GM21529 (cell line): ENCODE measurements around the gene FAR2.

Experiments
- ATAC-seq: cut with Tn5 transposase; IDR thresholded peaks from one replicate; pipeline ENCODE4 v1.9.1; 2021; ENCODE audit not compliant: unreplicated experiment

The FAR2 gene

DNA sequence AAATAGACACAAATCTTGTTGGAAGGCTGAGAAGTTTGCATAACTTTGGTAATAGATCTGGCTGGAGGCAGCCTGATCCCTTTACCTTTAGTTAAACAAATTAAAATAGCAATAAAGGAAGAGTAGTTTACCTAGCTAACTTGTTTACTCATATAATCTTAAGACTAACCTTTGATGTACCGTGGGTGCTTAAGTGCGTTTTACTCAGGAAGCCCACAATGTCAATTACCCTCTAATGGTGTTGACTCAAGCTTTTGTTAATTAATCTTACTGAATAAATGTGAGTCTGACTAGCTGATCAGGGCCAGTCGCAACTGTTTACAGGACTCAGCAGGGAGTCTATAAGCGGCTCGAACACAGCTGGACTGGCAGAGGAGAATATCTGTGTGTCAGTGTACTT is 51.5 kb downstream of the FAR2 start:
- no peak for ATAC-seq

DNA sequence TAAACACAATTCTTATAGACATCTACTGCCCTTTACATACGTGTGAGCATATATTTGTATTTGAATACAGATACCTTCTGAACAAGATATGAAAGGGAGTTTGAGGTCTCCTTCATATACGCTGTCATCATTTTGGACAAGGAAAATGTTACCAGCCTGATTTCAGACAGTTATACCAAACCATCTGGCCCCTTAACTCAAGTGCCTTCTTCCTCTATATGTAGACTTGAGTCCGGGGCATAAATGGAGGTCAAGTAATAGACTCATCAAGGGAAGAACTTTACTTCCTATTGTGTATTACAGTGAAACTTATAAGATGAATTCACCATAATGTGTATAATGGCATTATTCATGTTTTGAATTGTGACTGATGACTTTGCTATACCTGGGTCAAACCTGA is 52.2 kb downstream of the FAR2 start:
- ATAC-seq, result no peak

DNA sequence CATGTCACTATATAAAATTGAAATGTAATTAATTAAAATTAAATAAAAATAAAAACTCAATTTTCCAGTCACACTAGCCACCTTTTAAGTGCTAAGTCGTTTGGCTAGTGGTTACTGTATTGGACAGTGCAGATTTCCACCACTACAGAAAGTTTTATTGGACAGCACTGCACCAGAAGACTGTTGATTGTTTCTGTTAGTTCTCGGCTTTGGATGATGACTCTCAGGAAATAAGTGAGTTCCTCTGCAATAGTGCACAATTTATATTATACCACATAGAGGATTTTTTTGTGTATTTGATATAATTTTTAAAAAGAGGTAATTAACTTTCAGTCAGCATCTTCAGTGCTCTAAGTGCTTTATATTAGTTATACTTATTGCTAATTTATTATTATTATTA is 52.7 kb downstream of the FAR2 start:
- ATAC-seq, result no peak

DNA sequence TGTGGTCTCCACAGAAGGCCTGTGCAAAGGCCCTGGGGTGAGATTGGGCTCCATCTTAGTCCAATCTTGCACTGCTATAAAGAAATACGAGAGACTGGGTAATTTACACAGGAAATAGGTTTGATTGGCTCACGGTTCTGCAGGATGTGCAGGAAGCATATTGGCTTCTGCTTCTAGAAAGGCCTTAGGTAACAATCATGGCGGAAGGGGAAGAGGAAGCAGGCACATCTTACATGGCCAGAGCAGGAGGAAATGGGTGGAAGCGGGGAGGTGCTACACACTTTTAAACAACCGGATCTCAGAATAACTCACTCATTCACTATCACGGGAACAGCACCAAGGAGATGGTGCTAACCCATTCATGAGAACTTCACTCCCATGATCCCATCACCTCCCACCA is 55.4 kb downstream of the FAR2 start:
- no peak for ATAC-seq

DNA sequence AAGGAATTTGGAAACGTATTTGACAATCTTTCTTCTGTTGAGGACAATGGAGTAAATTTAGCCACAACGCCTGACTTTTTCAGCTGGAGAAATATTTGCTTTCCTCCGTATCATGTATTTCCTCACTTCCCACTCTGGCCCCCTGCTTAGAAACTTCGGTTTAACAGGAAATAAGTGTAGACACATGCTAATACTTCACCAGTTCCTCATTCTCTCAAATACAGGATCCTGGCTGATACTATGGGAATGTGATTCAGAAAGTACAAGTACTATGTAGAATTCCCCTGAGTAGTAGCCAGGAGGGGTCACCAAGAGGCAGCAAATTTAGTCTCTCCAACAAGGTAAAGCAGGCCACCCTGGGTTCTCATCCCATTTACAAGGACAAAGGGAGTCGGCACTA is 58.0 kb downstream of the FAR2 start:
- ATAC-seq, result no peak

DNA sequence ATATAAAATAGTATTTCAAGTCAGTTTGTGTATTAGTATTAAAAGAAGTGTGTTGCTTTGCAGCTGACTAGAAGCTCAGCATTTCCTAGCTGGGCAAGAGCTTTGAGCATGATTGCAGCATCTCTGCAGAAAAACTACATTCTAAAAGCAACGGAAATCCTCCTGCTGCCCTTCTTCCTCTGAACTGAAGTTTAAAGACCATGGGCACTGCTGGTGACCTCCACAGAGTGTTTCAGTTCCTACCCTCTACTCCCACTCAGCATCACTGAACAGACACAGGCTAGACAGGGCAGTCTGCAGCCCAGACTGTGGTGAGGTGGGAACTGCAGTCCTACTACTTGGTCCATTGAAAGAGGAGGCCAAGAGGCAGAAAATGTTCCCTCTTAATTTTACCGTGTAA is 59.0 kb downstream of the FAR2 start:
- no peak for ATAC-seq

DNA sequence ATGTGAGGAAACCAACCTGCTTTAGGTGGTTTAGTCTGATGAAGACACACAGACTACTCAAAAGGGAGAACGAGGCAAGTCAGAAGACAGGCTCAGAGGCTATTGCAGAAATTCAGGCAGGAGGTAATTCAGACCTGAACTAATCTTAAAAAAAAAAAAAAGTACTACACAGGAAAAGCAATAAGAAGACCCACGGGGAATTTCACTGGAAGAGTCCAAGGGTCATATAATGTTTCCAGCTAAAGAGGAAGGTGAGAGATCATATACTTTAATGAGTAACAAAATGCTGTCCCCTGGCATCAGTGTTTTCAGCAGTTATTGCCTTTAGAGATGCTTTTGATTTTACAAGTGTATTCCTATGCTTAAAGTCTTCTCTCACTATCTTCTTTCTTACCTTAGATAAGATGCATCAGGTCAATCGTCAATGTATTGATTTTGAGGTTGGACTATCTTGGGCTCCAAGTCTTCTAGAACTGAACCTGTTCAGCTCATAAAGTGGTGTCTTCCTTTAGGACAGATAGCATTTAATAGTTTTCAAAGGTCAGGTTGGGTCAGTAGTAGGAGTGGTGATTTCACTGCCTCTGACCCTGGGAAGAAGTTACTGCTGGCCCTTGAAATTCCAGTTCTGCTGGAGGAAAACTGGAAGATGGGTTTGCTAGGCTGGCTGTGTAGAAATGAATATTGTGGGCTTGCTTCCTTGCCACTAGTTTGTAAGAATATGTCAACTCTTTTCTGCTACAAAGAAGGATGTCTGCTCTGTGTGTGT is 60.0 kb downstream of the FAR2 start:
- no peak for ATAC-seq

DNA sequence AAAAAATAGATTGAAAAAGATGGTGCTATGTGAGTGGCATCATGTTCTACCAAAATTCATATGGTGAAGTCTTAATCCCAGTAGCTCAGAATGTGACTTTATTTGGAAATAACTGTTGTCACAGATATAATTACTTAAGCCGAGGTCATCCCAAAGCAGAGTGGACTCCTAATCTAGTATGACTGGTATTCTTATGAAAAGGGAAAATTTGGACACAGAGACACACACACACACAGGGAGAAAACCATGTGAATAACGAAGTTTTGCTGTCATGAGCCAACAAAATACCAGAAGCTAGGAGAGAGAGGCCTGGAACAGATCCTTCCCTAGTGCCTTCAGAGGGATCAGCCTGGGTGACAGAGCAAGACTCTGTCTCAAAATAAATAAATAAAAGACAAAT is 62.6 kb downstream of the FAR2 start:
- no peak for ATAC-seq

DNA sequence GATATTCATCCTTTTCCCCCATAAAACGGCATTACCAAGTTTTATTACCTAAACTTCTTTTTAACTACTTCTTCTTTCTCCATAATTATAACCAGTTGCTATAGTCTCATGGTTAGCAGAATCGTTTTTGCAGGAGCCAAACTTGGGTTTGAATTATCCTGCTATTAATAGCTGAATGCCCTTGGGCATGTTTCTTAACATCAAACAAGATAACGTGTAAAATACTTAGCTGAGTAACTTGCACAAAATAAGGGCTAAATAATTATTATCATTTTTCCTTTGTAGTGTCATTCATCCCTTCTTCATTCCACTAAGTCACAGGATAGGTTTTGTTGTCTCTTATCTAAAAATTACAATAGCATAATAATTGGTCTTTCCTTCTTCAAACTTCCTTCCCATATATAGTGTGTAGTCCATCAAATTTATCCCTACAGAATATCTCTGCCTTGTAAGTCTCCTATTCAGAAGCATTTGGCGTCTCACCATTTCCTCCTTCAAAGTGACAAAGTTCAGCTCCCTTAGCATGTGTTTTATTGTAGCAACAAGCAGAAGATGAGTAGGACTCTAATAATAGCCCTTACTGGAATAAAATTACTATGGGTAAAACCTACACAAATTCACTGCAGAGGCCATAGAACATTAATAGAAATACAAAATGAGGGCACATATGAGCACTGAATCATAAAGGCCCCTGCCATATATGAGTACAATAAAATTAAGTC is 63.8 kb downstream of the FAR2 start:
- ATAC-seq, result no peak

DNA sequence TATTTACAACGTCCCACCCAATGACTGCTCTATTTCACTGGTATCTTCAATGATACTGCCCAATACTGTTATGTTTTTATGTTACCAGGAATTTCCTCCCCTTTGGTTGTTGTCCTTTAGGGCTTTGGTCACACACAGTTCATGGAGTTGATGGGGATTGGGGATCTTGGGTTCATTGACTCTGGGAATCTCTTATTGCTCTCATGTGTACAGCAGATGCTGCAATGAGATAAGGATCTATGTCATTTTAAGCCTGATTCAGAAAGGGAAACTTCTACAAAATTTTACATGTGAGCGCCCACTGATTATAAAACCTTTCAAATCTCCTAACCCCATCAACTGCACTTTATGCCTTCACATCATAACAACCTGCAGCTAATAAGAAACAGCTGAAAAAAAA is 67.2 kb downstream of the FAR2 start:
- ATAC-seq, result no peak

DNA sequence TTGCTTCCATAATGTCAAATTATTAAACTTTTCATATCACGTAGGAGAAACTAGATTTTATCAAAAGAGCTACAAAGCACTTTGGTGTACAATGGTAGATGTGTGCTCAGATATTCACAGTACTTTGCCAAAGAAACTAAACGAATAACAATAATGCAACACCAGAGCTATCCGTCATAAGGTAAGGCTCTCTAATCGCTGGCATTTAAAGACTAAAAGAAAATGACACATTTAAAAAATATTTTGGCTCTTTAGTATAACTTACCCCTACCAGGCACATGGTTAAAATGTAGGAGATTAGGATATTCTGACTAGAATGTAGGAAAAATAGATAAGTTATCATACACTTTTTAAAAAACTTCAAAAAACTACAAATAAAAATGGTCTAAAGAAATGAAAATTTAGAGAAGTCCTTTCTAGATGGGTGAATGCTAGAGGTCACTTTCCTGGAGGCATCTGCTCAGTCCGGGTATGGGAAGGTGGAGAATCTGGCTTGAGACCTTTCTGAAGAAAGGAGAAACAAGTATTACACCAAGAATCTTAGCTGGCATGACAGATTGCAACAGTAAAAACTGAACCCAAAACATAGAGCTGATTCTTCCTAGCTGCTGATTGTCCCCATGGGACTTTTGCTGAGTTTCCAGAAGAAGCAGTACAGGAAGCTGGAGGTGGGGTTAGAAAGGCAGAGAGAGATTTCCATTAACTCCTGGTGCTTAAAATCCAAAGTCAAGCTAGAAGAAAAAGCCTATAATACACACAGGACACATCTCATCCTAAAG is 67.9 kb downstream of the FAR2 start:
- no peak for ATAC-seq

DNA sequence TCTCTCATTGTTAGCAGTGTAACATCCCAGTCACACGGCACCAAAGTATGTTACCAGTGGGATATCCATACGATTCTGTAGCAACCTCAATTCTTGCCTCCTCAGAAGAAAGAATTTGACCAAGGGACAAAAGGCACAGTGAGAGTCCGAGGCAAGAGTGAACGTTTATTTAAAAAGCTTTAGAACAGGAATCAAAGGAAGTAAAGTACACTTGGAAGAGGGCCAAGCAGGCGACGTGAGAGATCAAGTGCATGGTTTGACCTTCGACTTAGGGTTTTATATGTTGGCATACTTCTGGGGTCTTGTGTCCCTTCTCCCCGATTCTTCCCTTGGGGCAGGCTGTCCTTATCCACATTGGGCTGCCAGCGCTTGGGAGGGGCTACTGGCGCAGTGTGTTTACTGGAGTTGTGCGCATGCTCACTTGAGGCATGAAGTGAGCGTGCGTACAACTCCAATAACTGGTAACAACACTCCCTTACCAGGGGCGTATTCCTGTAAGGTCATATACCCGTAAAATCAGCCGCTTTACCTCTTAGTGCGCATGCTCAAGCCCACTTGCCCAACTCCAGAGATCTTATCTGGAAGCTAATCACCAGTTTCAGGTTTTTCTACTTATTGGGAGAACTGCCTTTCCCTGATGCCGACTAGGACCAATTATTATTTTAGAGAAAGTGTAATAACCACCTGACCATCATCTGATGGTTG is 71.7 kb downstream of the FAR2 start:
- ATAC-seq, result no peak

DNA sequence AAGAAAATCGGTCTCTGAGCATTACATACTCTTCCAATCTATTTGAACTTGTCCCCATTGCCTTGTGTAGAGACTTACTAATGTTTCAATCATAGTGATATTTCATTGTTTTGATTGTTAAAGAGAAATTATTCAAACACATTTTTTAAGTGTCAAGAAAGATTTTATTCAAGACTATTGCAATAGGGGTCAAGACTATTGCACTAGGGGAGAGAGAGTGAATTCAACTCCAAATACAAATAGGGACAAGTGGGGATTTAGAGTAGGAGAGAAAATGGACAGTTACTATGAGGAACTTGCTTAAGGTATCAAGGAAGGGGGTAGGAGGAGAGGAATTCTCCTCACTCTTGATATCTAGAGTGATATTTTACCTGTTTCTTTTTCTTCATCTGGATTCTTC is 73.1 kb downstream of the FAR2 start:
- ATAC-seq, result no peak

DNA sequence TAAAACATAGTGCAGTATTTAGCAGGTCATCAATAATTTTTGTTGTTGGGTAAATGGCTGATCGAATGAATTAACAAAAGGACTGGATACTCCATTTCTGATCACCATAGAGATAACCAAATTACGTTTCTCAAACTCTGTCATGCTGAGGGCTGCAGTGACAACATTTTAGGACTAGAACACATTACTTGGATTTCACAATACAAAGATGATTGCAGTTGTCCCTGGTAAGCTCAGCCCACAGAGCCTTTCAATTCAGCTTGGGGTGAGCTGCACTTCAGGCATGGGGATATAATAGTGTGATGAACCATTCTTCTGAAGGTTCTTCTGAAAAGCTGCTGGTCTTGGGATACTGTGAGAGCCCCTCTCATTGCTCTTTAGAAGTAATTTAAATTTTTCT is 74.3 kb downstream of the FAR2 start:
- ATAC-seq, result no peak

DNA sequence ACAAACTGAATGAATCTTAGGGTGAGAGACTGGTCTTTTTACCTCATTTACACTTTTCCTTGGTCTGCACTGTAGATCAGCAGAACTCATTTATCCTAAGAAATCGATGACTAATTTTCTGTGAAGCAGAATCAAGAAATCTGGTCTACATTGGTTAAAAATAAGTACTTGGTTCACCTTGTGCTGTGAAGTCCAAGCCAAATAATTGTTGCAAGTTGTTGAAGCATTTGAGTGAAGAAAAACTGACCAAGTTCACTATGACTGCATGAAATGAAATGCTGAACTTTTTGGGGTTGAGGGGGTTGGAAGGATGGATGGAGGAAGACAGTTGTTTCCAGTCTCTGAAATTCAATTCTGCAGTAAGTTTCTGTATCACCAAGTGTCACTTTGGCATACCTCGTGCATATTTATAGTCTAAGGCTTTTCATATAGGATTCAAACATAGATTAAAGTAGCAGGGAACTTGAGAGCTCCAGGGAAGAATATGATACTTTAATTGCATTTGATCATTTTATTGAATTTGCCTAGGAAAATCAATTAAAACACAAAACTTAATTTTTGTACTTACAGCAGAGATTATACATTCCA is 75.0 kb downstream of the FAR2 start:
- ATAC-seq, result no peak

DNA sequence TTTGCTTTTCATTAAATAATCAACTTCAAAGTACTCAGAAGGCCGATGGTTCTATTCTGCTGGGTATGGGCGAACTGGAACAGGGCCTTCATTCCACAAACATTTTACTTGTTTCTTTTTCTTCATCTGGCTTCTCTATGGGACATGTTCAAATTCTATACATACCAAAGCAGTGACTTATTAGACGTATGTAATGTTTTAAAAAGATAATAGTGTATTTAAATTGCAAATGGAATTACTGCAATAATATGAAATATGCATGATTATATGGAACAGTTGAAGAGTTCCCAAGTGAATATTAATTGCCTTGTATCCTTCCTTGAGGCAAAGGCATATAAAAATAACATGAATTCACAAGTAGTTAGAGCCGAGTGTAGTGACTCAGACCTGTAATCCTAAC is 75.5 kb downstream of the FAR2 start:
- ATAC-seq, result no peak

DNA sequence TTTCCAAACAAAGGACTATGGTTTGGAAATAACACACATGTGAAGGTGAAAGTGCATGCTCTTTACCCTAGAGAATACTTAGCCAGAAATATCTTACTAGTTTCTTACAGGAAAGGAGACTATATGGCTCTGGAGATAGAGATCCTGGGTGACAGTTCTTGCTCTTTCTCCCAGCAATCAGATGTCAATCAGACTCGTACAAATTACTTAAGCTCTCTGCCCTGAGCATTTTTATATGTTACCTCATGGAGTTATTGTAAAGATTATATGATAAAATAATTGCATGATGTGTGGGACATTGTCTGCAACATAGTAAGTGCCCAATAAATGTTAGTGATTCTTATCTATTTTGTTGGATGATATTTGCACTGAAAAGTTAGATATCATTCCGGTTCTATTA is 76.8 kb downstream of the FAR2 start:
- no peak for ATAC-seq

DNA sequence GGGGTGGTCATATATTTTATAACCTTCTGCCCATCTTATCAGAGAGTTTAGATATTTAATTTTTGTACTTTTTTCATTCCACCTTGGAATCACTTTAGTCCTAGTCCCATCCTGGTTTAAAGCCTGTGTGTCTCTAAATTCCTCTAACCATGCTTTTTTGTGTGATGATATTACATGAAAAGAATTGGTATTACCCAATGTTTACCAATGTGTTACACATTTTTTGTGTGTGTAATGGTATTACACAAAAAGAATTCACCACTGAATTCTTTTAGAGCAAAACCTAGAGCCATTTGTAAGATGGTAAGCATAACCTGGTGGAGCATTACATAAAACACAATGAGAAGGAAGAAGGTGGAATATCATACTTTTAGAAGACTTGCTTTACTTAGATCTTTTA is 77.5 kb downstream of the FAR2 start:
- ATAC-seq, result no peak

DNA sequence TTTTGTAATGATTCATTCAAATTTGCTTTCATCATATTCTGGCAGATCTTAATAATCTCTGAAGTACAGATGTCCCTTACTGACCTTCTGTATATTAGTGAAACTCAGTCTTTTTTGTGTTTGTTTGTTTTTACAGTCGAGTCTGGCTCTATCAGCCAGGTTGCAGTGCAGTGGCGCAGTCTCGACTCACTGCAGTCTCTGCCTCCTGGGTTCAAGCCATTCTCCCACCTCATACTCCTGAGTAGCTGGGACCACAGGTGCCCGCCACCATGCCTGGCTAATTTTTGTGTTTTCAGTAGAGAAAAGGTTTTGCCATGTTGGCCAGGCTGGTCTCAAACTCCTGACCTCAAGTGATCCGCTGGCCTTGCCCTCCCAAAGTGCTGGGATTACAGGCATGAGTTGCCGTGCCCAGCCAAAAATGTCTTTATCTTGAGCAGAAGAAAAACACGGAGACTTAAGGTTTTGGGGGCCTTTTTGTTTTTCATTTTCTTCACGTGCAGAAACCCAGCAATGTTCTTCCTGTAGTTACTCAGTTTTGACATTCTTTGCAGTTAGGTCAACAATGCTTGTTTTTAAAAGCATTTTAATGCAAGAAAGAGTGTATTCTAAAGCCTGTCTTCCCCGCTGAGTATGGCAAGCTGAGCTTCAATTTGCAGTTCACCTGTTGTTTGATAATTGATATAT is 79.5 kb downstream of the FAR2 start:
- ATAC-seq, result no peak

DNA sequence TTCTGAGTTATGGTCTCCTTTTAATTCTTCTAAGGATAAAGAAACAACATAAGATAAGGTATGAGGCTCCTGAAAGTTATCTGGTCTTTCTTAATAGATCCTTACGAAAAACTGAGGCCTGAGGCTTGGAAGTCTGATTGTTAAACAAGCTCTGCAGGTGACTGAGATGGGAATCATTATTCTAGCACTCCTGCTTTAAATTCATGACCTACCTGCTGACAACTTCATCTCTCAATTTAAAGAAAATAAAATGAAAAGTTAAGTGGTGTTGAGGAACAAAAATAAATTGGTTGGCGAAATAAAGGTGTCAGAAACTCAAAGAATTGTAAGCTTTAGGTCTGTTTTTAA is 80.1 kb downstream of the FAR2 start:
- ATAC-seq, result no peak

DNA sequence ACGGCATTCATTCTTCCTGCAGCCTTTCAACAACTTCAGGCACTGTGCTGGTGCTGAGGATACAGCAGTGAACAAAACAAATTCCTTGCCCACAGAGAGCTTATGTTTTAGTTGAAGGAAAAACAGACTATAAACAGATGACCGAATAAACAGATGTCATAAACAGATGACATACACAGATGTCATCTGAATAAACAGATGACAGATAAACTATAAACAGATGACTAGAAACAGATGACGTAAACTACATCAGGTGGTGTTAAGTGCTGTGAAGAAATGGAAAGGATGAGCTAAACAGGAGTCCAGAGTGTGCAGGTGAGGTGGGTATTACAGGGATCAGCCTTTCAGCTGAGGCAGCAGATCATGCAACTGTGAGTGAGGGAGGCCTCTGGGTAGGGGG is 80.9 kb downstream of the FAR2 start:
- no peak for ATAC-seq
